GM21619 (cell line): ENCODE measurements around the gene ZFP90.

Source experiments
- ATAC-seq: cut with Tn5 transposase; IDR thresholded peaks from one replicate; pipeline ENCODE4 v1.9.1; 2021; ENCODE audit not compliant: unreplicated experiment

ZFP90 gene

GRCh38 chr16:68575082-68575481 lies 36.0 kb downstream of the ZFP90 start:
- ATAC-seq = no peak

- no peak for ATAC-seq
These were observed 38.3 kb downstream of the ZFP90 start for GRCh38 chr16:68577352-68577853.

- ATAC-seq = no peak
These were observed 51.3 kb downstream of the ZFP90 start for GRCh38 chr16:68590201-68590994.

GRCh38 chr16:68592466-68593337 lies 53.6 kb downstream of the ZFP90 start:
- no peak for ATAC-seq

GRCh38 chr16:68596266-68596665 lies 57.2 kb downstream of the ZFP90 start:
- no peak for ATAC-seq

GRCh38 chr16:68599586-68599985 lies 60.5 kb downstream of the ZFP90 start:
- ATAC-seq = no peak

GRCh38 chr16:68605746-68606145 lies 66.7 kb downstream of the ZFP90 start:
- ATAC-seq = no peak

- no peak for ATAC-seq
These were observed 68.4 kb downstream of the ZFP90 start for GRCh38 chr16:68607443-68607842.

- ATAC-seq = no peak
These were observed 69.2 kb downstream of the ZFP90 start for GRCh38 chr16:68608330-68608729.

- ATAC-seq = no peak
These were observed 73.9 kb downstream of the ZFP90 start for GRCh38 chr16:68612996-68613395.

GRCh38 chr16:68617734-68618133 lies 78.6 kb downstream of the ZFP90 start:
- no peak for ATAC-seq
